Colonic mucosa (tissue), 4 donors: ENCODE measurements around the gene DLX3. TPM values are rescaled to one million over a fixed set of nuclear protein-coding genes. Genes with fewer than 3 reads are reported as not detected.

Source experiments
- DNase-seq: peaks from one replicate; pipeline ENCODE4 v3.0.0-alpha.2; 2020
- H3K27ac ChIP-seq: fragments of 200-600 bp; one replicate; pipeline ENCODE4 v1.8.0; 2021
- H3K27me3 ChIP-seq: fragments of 200-600 bp; one replicate; pipeline ENCODE4 v1.8.0; 2021
- H3K36me3 ChIP-seq: fragments of 200-600 bp; one replicate; pipeline ENCODE4 v1.8.0; 2021
- H3K4me1 ChIP-seq: fragments of 200-600 bp; one replicate; pipeline ENCODE4 v1.8.0; 2021; ENCODE audit warnings: mild to moderate bottlenecking
- H3K4me3 ChIP-seq: fragments of 200-600 bp; one replicate; pipeline ENCODE4 v1.8.0; 2021
- H3K9ac ChIP-seq, 2 donors: one replicate each; pipeline ENCODE4 v1.7.0; 2013; ENCODE audit warnings: control low read depth in 2 of 2, low read depth in 2 of 2, low read length in 2 of 2
- H3K9me3 ChIP-seq: fragments of 200-600 bp; one replicate; pipeline ENCODE4 v1.8.0; 2021
- CTCF ChIP-seq: fragments of 200-600 bp; IDR thresholded peaks from one replicate; pipeline ENCODE4 v1.8.0; 2022; ENCODE audit warnings: antibody characterized with exemption, mild to moderate bottlenecking
- intact Hi-C: fragments of 100-400 bp; cut with DNase I; formaldehyde crosslinking; loops from one replicate; pipeline ENCODE4 v1.14.1; 2022
- total RNA-seq, 2 donors: library from RNA; stranded (reverse); fragmentation: NEBNext Ultra II Directional in 1 of 2; extraction: Animal tissue kit (Norgen Biotek cat#: 25700) in 1 of 2; gene quantifications; one replicate each; pipeline ENCODE4 v1.2.1, GENCODE V29; 2021
- donor health status: healthy.
- donor health status: DM: no; HTN: no; CAD: no.
- donor health status: DM: no; HTN: no; CAD: no.

DLX3 gene
- total RNA-seq, 2 donors from 2014 or later, result 0.21 TPM; not detected in 1

GRCh38 chr17:49942947-49943346 is 52.1 kb downstream of the DLX3 start:
- H3K4me3 ChIP-seq, result no peak overlapping the region
- H3K4me1 ChIP-seq, result no peaks in the 10 kb centered on the region
- no peak overlapping the region for H3K27ac ChIP-seq
- no peaks in the 10 kb centered on the region for H3K9me3 ChIP-seq
- H3K27me3 ChIP-seq, result peaks cover 3% of the 10 kb centered on the region
- no peak for DNase-seq
- intact Hi-C loops, result no loop called here
- no peaks in the 10 kb centered on the region for H3K36me3 ChIP-seq
- no peak overlapping the region for H3K9ac ChIP-seq
- no peak for TF ChIP-seq CTCF

- H3K27me3 ChIP-seq, result peaks cover 3% of the 10 kb centered on the region
- H3K9me3 ChIP-seq, result no peaks in the 10 kb centered on the region
- no peak overlapping the region for H3K4me3 ChIP-seq
- H3K4me1 ChIP-seq, result no peaks in the 10 kb centered on the region
- no peak for DNase-seq
- H3K36me3 ChIP-seq, result no peaks in the 10 kb centered on the region
- no peak overlapping the region for H3K9ac ChIP-seq
- intact Hi-C loops, result no loop called here
- H3K27ac ChIP-seq, result no peak overlapping the region
- no peak for TF ChIP-seq CTCF
Measured at GRCh38 chr17:49941427-49941826, 53.6 kb downstream of the DLX3 start.

Other genes with a start within 250 kb of the DLX3 start
- 1 to 10 TPM; 6.3 to 7.9 TPM for gene FAM117A, start 231.1 kb downstream of the DLX3 start, total RNA-seq
- gene KAT7, start 206.5 kb downstream of the DLX3 start, total RNA-seq, result 10 to 100 TPM; 39.4 to 42.5 TPM
- gene TAC4, start 147.2 kb downstream of the DLX3 start, total RNA-seq, result not detected
- under 1 TPM in 1 of 2 donors, not detected in 1; 0.49 TPM for gene DLX4, start 26.0 kb downstream of the DLX3 start, total RNA-seq
- 100 to 1,000 TPM; 111 to 116 TPM for gene ITGA3, start 60.9 kb upstream of the DLX3 start, total RNA-seq
- gene PDK2, start 100.1 kb upstream of the DLX3 start, total RNA-seq, result 10 to 100 TPM; 48.8 to 56.4 TPM
- 1 to 10 TPM in 1 of 2 donors, under 1 TPM in 1; 0.77 to 2.3 TPM for gene SAMD14, start 134.9 kb upstream of the DLX3 start, total RNA-seq
- gene PPP1R9B, start 155.5 kb upstream of the DLX3 start, total RNA-seq, result 10 to 100 TPM; 36.6 to 43.2 TPM
- gene SGCA, start 170.8 kb upstream of the DLX3 start, total RNA-seq, result 1 to 10 TPM in 1 of 2 donors, under 1 TPM in 1; 0.89 to 5.5 TPM
- 100 to 1,000 TPM in 1 of 2 donors, 10 to 100 TPM in 1; 74.7 to 127 TPM for gene COL1A1, start 206.4 kb upstream of the DLX3 start, total RNA-seq